ENCODE data around the gene FBF1.

Gene FBF1

GRCh38 chr17:75878174-75878998, 62.5 kb downstream of the FBF1 start, which contains the start of gene TRIM47:
Gene TRIM47, minus strand, starts transcription at chr17:75878581. Its CDS starts 33 bp downstream, at chr17:75878548.
- TF ChIP-seq TSHZ2 (CRISPR knock-in tag; IDR thresholded peaks at IDR 0.05) (no peak), PPARA (CRISPR knock-in tag; IDR thresholded peaks at IDR 0.05; ENCODE audit: borderline replicate concordance) (no peak), CSDC2 (CRISPR knock-in tag; IDR thresholded peaks at IDR 0.05) (no peak), ESRRG (CRISPR knock-in tag; IDR thresholded peaks at IDR 0.05) (no peak), PATZ1 (CRISPR knock-in tag; IDR thresholded peaks at IDR 0.05; ENCODE audit: borderline replicate concordance) (no peak), GLIS3 (CRISPR knock-in tag; IDR thresholded peaks at IDR 0.05) (no peak)
- no peak; the same call in 2 of the 3 replicates for ATAC-seq

- ATAC-seq = peak; percentile 80
- TF ChIP-seq ARNTL (CRISPR knock-in tag; IDR thresholded peaks at IDR 0.05; ENCODE audit: borderline replicate concordance, low read depth) = no peak
- no peak for TF ChIP-seq OSR1 (CRISPR knock-in tag; IDR thresholded peaks at IDR 0.05)
- no peak for TF ChIP-seq ZNF8 (CRISPR knock-in tag; IDR thresholded peaks at IDR 0.05)
- TF ChIP-seq ZNF565 (CRISPR knock-in tag; conservative IDR thresholded peaks at IDR 0.05; ENCODE audit: low read depth) = no peak
- TF ChIP-seq ZFP30 (CRISPR knock-in tag; IDR thresholded peaks at IDR 0.05) = no peak
- peak; percentile 88 for TF ChIP-seq ZFP3 (CRISPR knock-in tag; IDR thresholded peaks at IDR 0.05)
Observed at GRCh38 chr17:75877752-75878173, 63.1 kb downstream of the FBF1 start.

- peak; percentile 69 for ATAC-seq
- TF ChIP-seq PATZ1 (CRISPR knock-in tag; IDR thresholded peaks at IDR 0.05; ENCODE audit: borderline replicate concordance) (peak; percentile 57; the same call in 1 of the 2 replicates), ARNTL (CRISPR knock-in tag; IDR thresholded peaks at IDR 0.05; ENCODE audit: borderline replicate concordance, low read depth) (no peak), OSR1 (CRISPR knock-in tag; IDR thresholded peaks at IDR 0.05) (no peak), RARB (CRISPR knock-in tag; IDR thresholded peaks at IDR 0.05) (peak; percentile 56; the same call in 1 of the 2 replicates)
Observed at GRCh38 chr17:75876938-75877751, 63.7 kb downstream of the FBF1 start.

GRCh38 chr17:75876190-75876937, 64.5 kb downstream of the FBF1 start:
- ATAC-seq = peak; percentile 13
- TF ChIP-seq ZNF70 (CRISPR knock-in tag; IDR thresholded peaks at IDR 0.05) (no peak), POU6F1 (CRISPR knock-in tag; IDR thresholded peaks at IDR 0.05; ENCODE audit: borderline replicate concordance, low read depth) (no peak), TCF4 (CRISPR knock-in tag; IDR thresholded peaks at IDR 0.05; ENCODE audit: borderline replicate concordance) (no peak), RARB (CRISPR knock-in tag; IDR thresholded peaks at IDR 0.05) (no peak), ZNF565 (CRISPR knock-in tag; conservative IDR thresholded peaks at IDR 0.05; ENCODE audit: low read depth) (no peak), ZC3H10 (CRISPR knock-in tag; IDR thresholded peaks at IDR 0.05) (no peak), CREB5 (CRISPR knock-in tag; IDR thresholded peaks at IDR 0.05; ENCODE audit: low read depth) (no peak), GLIS3 (CRISPR knock-in tag; IDR thresholded peaks at IDR 0.05) (no peak), ISL1 (CRISPR knock-in tag; IDR thresholded peaks at IDR 0.05) (no peak)
